GM18526 (cell line): ENCODE measurements around the gene ZMIZ1.

Source experiments
- POLR2A ChIP-seq: IDR thresholded peaks from 3 replicates; pipeline ENCODE4 v1.6.1; 2011; ENCODE audit not compliant: insufficient read length; ENCODE audit errors: extremely low read depth

Gene ZMIZ1

GRCh38 chr10:79077488-79078173, 8.9 kb downstream of the ZMIZ1 start:
- no peak for TF ChIP-seq POLR2A

GRCh38 chr10:79078367-79079053, 9.7 kb downstream of the ZMIZ1 start:
- TF ChIP-seq POLR2A = no peak

GRCh38 chr10:79079054-79079397, 10.3 kb downstream of the ZMIZ1 start:
- no peak for TF ChIP-seq POLR2A

- no peak for TF ChIP-seq POLR2A
These were observed 11.0 kb downstream of the ZMIZ1 start for GRCh38 chr10:79079490-79080355.

- no peak for TF ChIP-seq POLR2A
These were observed 12.7 kb downstream of the ZMIZ1 start for GRCh38 chr10:79081353-79082034.

- TF ChIP-seq POLR2A = no peak
These were observed 13.2 kb downstream of the ZMIZ1 start for GRCh38 chr10:79082035-79082373.

DNA sequence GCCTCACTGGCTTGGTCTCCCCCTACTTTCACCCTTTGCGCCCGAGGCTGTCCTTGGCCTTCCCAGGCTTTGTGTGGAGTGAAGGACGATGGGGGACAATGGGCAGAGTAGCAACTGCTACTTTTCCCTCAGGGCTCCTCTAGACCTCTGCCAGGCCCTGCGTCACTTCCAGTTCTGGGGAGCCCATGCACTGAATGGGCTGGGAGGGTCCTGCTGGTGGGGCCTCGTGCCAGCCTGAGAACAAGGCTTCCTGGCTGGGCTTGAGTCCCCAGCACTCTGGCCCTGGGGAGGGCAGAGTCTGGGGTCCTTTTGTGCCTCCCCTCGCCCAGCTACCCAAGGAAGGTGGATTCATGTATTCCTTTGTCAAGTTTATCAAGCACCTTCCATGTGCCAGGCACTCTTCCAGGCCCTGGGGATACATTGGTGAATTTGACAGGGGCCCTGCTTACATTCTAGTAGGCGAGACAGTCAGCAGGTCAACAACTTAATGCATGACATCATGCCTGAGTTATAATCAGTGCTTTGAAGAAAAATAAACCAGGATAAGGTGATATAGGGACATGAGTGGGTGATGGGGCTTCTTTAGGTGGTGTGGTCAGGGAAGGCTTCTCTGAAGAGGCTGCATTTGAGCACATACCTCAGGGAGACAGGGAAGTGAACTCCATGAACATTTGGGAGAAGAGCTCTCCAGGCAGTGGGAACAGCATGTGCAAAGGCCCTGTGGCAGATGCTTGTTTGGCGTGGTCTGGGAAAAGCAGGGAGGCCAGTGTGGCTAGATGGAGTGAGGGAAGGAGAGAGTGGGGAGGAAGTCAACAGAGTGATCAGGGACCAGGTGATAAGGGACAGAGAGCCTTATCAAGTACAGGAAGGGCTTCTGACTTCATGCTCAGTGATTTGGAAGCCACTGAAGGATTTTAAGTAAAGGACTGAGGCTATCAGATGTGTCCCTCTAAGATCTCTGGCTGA, 14.1 kb downstream of the ZMIZ1 start:
- no peak for TF ChIP-seq POLR2A

- TF ChIP-seq POLR2A = no peak
These were observed 15.5 kb downstream of the ZMIZ1 start for GRCh38 chr10:79084012-79084971.

GRCh38 chr10:79084972-79085597, 16.3 kb downstream of the ZMIZ1 start:
- no peak for TF ChIP-seq POLR2A

DNA sequence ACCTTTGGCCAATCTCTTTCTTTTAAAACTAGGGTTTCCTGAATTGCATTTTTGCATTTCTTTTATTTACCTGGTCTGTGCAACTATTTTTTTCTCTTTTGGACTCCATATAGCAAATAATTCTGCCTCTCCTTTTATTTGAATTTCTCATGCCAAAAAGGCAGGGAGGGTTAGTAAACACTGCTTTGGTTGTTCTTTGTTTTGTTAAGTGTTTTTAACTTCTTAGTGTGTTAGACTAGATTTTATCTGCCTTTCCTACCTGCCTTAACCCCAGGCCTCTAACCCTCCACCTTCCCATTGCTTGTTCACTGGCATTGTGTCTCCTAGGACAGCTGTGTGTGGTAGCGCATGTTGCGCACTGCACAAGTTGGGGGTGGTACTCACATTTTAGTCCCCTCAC, 18.1 kb downstream of the ZMIZ1 start:
- no peak for TF ChIP-seq POLR2A

- TF ChIP-seq POLR2A = no peak
These were observed 19.0 kb downstream of the ZMIZ1 start for GRCh38 chr10:79087721-79088120.

DNA sequence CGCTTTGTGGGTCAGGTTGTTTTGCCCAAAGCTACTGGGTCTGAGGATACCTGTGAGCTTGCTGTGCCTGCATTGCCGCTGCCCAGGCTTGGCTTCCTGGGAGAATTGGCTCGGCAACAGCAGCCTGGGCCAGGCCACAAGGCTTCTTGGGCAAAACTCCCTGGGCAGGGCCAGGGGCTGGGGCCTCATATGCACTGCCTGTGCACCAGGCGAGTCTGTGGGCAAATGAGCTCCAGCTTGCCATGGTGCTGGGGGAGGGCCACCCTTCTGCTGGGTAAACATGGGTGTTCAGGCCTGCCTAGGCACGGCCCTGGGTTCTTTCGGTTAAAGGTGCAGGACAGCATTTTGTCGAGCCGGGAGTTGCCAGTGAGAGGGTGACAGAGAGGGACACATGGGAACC, 19.4 kb downstream of the ZMIZ1 start:
- no peak for TF ChIP-seq POLR2A

DNA sequence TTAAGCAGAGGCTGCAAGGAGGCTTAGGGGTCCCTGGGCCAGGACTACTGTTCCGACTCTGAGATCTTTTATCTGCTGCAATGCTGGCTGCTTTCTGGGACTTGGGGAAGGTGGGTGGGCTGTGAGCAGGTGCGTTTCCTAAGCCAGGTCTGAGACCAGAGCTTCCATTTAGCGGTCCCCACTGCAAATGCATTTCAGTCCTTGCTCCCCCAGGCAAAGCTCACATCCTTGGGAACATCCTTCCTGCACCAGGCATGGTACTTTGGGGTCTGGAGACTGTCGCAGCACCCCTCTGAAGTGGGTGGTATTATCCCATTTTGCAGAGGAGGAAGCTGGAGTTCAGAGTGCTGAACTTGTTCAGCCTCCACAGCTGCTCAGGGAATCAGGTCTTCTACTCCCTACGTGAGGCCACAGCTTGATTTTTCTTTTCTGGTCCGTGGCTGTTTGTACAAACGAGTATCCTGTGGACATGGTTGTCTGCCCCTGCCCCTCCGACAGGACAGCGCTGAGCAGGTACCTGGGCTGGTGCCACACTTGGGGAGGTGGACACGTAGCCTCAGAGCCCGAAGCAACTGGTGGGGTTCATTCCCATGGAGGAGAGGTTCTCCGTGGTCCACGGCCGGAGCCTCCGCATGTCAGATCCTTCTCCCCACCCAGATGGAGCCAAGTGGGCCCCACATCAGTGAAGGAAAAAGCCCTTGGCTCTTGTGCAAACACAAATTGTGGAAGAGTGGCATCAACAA, 20.0 kb downstream of the ZMIZ1 start:
- TF ChIP-seq POLR2A = no peak

- TF ChIP-seq POLR2A = no peak
These were observed 20.9 kb downstream of the ZMIZ1 start for GRCh38 chr10:79089632-79090031.
